GM21381 (cell line): Measurements from ENCODE around the gene SLC28A3.
"Not testable (repeated sequence)": the region's sequence is repeated elsewhere in the genome, so short reads cannot be mapped to it uniquely, and the experiment has no call there.

Source experiments
- ATAC-seq: cut with Tn5 transposase; IDR thresholded peaks from one replicate; pipeline ENCODE4 v1.9.1; 2021; ENCODE audit warnings: mild to moderate bottlenecking, moderate library complexity; ENCODE audit not compliant: unreplicated experiment

SLC28A3 gene, protein sequence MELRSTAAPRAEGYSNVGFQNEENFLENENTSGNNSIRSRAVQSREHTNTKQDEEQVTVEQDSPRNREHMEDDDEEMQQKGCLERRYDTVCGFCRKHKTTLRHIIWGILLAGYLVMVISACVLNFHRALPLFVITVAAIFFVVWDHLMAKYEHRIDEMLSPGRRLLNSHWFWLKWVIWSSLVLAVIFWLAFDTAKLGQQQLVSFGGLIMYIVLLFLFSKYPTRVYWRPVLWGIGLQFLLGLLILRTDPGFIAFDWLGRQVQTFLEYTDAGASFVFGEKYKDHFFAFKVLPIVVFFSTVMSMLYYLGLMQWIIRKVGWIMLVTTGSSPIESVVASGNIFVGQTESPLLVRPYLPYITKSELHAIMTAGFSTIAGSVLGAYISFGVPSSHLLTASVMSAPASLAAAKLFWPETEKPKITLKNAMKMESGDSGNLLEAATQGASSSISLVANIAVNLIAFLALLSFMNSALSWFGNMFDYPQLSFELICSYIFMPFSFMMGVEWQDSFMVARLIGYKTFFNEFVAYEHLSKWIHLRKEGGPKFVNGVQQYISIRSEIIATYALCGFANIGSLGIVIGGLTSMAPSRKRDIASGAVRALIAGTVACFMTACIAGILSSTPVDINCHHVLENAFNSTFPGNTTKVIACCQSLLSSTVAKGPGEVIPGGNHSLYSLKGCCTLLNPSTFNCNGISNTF

GRCh38 chr9:84340535-84340934 lies at the start of gene SLC28A3:
Gene SLC28A3 (minus strand): TSS chr9:84340758. CDS start chr9:84340633, 125 bp downstream.
- no peak for ATAC-seq

GRCh38 chr9:84390254-84390653 lies 49.7 kb upstream of the SLC28A3 start:
- ATAC-seq, result not testable (repeated sequence)

GRCh38 chr9:84387821-84388220 lies 47.3 kb upstream of the SLC28A3 start:
- no peak for ATAC-seq

DNA sequence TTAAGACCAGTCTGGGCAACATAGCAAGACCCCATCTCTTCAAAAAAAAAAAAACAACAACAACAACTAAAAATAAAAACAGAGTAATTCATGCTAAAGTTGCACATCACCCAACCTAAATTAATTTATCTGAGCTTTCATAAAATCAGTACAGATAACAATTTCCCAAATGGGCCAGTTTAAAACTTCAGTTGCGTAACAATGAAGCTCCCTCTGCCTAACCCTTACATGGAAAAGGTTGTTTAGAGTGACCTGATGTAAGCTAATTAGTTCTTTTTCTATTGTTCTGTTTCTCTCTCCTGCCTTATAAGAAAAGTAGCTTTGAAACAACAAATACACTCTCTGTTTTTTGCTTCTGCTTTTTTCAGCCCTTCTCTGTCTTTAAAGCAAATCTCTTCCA lies 46.2 kb upstream of the SLC28A3 start:
- ATAC-seq, result no peak

- no peak for ATAC-seq
These were observed 45.0 kb upstream of the SLC28A3 start for GRCh38 chr9:84385386-84386040.

GRCh38 chr9:84384617-84385016 lies 44.1 kb upstream of the SLC28A3 start:
- no peak for ATAC-seq

- no peak for ATAC-seq
These were observed 42.6 kb upstream of the SLC28A3 start for GRCh38 chr9:84383178-84383577.

- ATAC-seq, result no peak
These were observed 42.2 kb upstream of the SLC28A3 start for GRCh38 chr9:84382720-84383119.

DNA sequence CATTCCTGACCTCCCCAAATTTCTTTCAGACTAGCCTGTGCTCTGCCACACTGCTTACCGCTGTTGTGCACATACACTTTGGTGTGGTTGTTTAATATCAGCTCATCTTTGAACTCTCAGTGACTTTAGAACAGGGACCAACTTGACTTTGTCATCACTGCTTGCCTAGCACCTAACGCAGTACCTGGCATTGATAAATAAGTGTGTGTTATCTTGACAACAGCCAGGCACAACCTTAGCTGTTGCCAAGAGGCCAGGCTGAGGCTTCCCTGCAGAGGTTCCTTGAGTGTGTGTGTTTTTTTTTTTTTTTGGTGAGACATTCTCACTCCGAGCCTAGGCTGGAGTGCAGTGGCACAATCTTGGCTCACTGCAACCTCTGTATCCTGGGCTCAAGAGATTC lies 41.0 kb upstream of the SLC28A3 start:
- ATAC-seq, result no peak

GRCh38 chr9:84379740-84380139 lies 39.2 kb upstream of the SLC28A3 start:
- ATAC-seq, result no peak

GRCh38 chr9:84375954-84376353 lies 35.4 kb upstream of the SLC28A3 start:
- ATAC-seq, result no peak

- no peak for ATAC-seq
These were observed 34.0 kb upstream of the SLC28A3 start for GRCh38 chr9:84374516-84374915.

DNA sequence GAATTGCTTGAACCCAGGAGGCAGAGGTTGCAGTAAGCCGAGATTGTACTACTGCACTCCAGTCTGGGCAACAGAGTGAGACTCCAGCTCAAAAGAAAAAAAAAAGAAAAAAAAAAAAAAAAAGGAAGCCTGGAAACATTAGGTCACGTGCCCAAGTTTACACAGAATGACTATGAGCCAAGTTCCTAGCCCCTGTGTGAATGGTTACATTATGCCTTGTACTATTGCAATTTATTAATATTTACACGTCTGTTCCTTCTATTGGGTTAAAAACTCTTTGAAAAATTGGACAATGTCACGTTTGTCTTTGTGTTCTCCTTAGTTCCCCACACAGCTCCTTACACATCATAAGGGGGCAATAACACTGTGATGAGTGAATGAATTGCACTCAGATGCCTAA lies 33.5 kb upstream of the SLC28A3 start:
- ATAC-seq, result no peak

GRCh38 chr9:84371737-84372136 lies 31.2 kb upstream of the SLC28A3 start:
- ATAC-seq, result no peak

DNA sequence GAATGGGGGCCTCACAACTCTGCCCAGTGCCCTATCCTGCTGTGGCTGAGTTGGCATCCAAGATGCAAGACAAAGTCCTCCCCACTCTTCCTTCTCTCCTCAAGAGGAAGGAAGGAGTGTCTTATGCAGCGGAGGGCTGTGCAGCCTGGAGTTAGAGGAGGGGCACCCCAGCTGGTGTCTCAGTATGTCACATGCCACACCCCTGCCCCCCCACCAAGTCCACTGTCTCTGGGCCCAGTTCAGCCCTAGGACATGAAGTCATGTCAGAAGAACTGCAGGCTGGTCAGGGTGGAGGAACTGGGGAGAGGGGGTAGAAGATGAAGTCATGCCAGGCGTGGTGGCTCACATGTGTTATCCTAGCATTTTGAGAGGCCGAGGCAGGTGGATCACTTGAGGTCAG lies 28.0 kb upstream of the SLC28A3 start:
- ATAC-seq, result no peak

GRCh38 chr9:84367726-84368125 lies 27.2 kb upstream of the SLC28A3 start:
- not testable (repeated sequence) for ATAC-seq

DNA sequence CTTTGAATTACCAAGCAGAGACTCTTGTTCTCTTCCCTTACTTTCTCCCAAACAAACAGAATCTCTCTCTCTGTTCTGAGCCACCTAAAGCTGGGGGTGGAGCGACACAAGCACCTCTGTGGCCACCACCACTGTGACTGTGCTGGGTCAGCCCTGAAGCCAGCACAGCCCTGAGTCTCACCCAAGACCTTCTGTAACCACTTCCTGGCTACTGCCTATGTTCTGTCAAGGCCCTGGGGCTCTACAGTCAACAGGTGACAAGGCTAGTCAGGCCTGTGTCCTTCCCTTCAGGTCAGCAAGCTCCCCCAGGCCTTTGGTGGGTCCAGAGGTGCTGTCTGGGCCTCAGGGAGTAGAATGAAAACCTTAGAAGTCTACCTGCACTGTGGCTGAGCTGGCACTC lies 26.1 kb upstream of the SLC28A3 start:
- no peak for ATAC-seq

GRCh38 chr9:84364894-84365490 lies 24.4 kb upstream of the SLC28A3 start:
- not testable (repeated sequence) for ATAC-seq

- ATAC-seq, result no peak
These were observed 21.1 kb upstream of the SLC28A3 start for GRCh38 chr9:84361645-84362044.

DNA sequence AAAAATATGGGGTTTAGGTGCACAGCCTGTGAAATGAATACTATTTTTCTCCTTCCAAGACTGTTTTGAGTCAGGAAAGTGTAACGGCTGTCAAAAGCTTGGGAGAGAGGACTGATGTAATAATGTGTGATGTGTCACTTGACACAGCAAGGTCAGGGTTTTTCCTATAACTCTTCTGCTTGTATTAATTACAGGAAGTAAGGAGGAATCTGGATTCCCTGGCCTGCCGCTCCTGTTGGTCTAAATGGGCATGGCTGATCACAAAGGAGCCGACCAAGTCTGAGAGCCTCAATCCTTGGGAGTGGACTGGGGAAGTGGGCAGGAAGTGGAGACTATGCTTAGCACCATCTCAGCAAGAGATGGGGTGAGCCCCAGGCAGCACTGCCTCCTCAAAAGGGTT lies 16.7 kb upstream of the SLC28A3 start:
- no peak for ATAC-seq

DNA sequence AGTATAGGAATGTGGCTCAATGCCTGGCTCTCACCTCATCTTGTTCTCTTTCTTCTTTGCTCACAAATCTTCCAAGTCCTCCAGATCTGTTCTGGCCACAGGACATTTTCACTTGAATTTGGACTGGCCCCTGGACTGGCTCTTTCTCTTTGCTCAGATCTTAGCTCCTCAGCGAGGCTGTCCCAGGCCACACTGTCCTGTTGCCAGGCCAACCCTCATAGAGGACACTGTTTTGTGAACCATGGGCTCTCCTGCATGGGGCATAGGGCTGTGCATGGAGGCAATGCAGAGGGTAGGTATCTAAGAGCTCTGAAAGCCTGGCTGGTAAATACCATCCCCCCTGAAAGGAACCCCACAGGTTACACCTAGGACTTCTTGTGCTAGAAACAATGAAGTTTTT lies 13.5 kb upstream of the SLC28A3 start:
- ATAC-seq, result no peak
